HuH-7.5 (cell line): ENCODE measurements around the gene MAP7D1.

Experiments used
- DNase-seq: peaks from one replicate; pipeline ENCODE4 v3.0.0; 2011; ENCODE audit warnings: low spot score

The MAP7D1 gene

GRCh38 chr1:36155408-36156328 is at the start of gene MAP7D1:
Gene MAP7D1 (plus strand): TSS chr1:36156160. CDS start chr1:36156418, 258 bp downstream.
- DNase-seq = peak; percentile 77

DNA sequence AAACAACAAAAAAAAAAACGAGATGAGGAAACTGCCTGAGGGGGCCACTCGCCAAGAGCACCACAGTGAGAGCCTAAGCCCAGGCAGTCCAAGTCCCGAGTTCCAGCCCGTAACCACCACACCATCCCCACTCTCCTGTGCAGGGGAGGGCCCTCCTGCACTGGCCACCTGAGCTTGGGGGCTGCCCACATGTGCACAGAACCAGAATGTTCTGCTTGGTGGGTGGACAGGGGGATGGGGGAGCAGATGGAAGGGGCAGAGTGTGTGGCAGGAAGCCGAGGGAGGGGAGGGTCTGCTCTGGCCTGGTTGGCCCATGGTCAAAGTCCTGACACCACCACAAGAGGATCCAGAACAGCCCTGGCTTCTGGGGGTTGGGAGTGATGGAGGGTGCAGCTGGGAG is 49.7 kb upstream of the MAP7D1 start:
- DNase-seq = no peak

- no peak for DNase-seq
Observed at GRCh38 chr1:36107394-36107793, 48.6 kb upstream of the MAP7D1 start.

GRCh38 chr1:36108314-36108713 is 47.6 kb upstream of the MAP7D1 start:
- DNase-seq = no peak

DNA sequence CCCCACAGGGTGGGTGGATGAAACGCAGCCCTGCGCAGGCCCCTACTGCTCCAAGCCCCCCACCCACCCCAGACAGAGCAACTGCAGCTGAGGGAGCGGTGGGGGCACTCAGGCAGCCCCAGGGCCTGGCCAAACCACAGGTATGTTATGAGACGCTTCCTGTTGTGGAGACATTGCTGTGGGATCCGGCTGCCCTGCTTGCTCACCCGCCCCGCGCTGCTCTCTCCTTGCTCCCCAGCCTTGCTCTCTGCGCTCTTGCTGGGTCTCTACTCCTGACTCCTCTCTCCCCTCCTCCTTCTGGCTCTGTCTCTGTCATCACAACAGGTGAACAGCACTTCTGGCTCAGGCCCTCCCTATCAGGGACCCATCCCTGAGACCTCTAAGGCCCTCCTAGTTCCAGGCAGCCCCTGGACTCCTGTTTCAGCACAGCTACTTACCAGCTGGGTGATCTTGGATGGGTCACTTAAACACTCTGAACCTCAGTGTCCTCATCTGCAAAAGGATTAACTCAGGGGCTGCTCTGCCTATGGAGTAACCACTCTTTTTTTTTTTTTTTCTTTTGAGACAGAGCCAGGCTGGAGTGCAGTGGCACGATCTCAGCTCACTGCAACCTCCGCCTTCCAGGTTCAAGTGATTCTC is 46.8 kb upstream of the MAP7D1 start:
- DNase-seq = no peak

- DNase-seq = no peak
Observed at GRCh38 chr1:36111151-36111550, 44.8 kb upstream of the MAP7D1 start.

DNA sequence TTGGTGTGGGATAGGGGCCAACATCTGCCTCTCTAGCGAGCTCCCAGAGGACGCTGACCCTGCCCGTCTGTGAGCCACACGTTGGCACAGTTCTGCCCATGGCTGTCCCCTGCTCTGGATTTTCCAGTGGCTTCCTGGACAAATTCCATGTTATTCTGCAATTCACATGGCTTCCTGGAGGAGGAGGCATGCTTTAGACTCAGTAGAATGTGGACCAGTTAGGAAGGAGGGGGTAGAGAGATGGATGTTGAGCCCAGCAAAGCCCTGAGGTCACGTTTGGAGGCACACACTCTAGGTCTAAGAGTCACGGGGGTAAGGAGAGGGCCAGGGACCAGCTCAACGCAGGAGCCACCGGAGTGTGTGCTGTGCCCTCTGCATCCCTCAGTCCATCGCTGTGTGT is 43.1 kb upstream of the MAP7D1 start:
- DNase-seq = no peak

GRCh38 chr1:36114371-36114770 is 41.6 kb upstream of the MAP7D1 start:
- no peak for DNase-seq

DNA sequence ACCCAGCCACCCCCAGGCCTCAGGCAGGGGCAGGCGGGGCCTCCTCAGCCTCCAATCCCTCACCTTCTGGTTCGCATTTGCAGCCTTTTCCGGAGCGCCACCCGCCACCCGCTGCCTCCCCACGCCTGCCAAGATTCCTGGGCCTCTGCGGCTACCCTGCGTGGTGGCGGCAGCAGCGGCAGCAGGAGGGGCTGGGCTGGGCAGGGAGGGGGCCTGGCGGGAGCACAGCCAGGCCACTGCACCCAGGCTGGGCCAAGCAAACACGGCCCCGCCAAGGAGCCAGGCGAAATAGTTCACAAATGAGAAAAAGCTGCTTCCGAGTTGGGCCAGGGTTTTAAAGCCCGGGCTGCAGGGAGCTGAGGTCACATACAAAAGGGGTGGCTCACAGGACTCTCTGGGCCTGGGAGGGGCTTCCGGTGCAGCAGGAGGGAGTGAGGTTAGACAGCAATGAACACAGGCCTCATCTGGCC is 40.7 kb upstream of the MAP7D1 start:
- no peak for DNase-seq

- no peak for DNase-seq
Observed at GRCh38 chr1:36115931-36116330, 40.0 kb upstream of the MAP7D1 start.

DNA sequence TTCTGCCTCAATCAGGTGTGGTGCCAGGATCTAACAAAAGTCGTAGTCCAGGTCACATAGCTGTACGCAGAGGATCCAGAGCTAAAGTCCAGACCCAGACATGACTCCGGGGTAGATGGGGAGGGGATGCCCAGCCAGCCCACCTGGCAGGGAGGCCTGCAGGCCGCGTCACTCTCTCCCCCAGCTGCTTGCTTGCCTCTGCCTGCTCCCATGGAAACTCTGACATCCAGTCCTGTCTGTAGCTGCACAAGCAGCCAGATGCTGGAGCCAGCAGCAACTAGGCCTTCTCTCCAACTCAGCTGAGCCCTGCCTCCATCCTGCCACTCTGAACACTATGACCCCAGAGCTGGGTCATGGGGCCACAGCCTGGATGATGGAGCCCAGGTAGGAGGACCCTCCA is 39.1 kb upstream of the MAP7D1 start:
- DNase-seq = no peak

DNA sequence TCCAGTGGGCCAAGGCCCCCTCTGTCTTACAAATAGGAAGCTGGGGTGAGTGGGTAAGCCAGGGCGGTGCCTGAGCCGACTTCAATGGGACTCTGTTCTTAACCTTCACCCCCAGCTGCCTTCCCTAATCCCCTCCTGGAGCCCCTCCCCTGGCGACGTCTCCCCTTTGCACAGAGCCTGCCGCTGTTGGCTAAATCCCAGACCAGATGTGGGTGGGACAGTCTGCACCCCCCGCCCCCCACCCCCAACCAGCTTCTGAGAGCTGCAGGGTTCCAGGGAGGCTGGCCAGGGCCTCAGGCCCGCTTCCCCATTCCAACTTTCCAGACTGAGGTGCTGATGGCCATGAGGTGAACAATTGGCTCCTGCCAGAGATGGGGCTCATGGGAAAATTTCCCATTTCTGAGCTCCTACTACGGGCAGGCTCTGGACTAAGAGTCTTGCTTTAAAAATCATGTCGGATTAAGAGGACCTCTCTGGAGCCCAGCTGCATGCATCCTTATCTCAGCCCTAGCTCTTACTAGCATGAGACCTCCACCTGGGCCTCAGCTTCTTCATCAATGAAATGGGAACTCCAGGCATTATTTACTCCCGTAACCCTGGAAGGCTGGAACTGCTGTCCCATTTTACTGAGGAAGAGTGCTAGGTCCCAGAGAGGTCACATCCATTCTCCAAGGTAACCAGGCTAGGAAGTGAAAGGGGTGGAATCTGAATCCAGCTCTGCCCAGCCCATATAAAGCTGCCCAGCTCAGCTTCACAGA is 37.3 kb upstream of the MAP7D1 start:
- no peak for DNase-seq

GRCh38 chr1:36119456-36119855 is 36.5 kb upstream of the MAP7D1 start:
- DNase-seq = no peak

DNA sequence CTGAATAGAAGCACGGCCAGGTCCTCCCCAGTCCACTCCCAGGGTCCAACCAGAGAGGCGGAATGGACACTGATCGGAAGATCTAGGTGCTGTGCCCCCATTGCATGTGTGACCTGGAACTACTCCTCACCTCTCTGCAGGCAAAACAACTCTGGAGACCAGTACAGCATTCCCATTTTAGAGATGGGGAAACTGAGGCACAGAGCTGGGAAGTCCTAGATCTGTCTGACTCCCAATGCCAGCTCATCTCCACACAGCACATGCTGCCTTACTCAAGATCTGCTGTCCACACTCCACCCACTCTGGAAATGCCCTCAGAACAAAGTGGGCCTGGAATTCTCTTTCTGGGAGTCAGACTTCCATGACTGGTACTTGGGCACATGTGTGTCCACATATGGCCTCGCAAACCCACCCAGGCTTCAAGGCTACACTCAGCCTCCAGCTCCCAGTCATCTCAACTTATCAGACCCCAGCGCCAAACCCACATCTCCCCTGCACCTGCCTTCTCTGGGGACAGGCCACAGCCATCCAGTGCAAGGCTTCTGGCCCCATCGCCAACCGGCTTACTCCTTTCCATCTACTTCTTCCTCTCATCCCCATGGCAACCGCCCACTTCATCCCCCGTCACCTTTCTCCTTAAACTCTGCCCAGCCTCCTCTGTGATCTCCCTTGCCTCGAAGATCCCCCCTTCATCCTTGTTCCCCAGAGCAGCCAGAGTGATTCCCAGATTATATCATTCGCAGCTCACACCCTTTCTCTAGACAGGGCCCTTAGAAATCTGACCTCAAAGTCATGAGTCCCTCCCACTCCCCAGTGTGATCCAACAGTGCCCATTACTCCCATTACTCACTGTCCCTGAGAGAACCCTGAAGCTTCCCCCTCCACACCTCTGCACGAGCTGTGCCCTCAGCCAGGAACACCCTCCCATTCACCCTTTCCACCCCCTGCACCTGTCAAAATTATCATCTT is 33.6 kb upstream of the MAP7D1 start:
- DNase-seq = no peak

GRCh38 chr1:36123356-36123755 is 32.6 kb upstream of the MAP7D1 start:
- DNase-seq = no peak

DNA sequence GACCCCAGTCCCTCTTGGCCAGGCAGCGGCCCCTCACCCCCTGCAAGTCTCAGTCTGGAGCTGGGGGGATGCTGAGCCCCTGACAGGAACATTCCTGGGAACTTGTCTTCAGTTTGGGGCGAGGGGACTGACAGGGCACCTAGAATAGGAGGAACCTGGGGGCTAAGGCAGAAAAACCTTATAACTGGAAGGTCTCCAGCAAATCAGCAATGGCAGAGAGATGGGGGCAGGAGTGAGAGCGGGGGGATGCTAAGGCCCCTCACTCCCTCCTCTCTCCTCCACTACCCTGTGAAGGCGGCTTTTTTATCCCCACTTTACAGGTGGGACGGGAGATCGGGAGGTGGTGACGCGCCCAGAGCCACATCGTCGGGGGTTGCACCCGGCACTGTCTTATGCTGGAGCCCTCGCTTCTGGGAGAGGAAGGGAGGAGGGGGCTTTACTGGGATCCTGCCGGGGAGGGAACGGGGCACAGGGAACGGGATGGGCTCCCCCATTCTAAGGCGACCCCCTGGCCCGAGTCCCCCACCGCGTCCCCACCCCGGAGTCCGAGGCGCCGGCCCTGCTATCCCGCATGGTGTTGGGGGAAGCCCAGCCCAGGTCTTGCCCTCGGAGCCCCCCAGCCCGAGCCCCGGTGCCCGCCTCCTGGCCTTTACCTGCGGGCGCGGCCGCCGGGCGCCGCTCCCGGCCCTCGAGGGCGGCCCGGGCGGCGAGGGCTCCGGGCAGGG is 31.4 kb upstream of the MAP7D1 start:
- DNase-seq = no peak

DNA sequence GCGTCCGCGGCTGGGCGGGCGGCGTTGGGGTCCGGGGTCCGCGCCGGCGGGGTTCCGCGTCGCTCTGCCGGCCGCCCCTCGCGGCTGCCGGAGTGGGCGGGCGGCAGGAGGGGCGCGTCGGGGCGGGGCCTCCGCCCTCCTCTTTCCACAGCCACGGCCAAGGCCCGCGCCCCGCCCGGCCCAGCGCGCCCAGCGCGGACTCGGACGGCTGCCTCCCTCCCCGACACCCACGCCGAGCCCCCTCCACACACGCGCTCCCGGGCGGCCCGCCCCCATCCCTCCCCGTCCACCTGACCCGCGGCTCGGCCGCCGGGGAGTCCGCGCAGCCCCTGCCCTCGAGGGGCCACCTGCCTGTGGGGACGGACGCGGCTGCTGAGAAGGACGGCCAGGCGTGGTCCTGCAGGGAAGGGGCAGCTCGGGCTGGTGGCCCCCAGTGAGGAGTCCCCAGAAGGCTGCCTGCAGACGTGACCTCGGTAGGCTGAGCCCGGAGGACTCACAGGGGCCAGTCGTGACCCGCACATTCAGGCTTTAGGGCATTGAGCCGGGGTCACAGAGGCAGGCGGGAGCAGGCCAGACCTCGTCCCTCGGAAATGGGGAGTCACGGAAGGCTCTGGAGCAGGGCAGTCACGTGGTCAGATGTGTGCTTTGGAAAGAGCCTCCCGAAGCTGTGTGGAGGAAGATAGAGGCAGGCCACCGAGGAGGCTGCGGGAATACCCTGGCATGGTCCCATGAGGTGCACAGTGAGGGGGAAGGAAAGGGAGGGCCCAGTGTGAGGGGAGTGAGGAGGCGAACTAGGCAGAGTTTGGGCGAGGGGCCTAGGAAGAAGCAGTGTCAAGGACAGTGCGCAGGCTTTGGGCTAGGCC is 30.6 kb upstream of the MAP7D1 start, which contains the start of gene COL8A2:
Gene COL8A2 (minus strand): TSS at position 94 of the 863 bp plus-strand sequence. CDS start 24,980 bp downstream, outside the sequence.
- no peak for DNase-seq

DNA sequence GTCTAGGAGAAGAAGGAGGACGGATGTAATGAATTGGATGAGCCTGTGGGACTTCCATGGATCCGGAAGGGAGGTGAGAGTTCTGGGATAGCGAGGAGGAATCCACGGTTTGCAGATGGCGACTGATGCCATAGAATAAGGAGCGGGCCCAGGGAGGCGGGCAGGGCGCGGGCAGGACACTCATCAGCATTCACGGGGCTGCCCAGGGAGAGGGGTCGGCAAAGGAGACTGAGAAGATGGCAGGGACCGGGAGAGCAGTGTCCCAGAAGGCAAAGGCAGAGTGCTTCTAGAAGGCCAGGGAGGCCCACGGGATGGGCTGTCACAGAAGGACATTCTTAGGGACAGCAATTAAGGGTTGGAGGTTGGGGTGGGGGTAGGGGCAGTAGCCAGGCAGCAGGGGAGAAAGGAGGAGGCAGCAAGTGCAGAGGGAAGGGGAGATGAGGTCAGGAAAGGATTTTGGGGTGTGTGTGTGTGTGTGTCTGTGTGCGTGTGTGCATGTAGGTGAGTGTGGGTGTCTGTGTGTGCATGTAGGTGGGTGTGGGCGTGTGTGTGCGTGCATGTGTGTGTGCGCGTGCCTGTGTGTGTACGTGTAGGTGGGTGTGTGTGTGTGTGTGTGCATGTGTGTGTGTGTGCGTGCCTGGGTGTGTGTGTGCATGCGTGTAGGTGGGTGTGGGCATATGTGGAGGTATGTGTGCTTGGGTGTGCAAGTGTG is 29.8 kb upstream of the MAP7D1 start:
- no peak for DNase-seq
